Spleen (tissue), 7 donors: ENCODE measurements around the gene ZFX.

ENCODE experiments used
- POLR2A ChIP-seq, 3 donors: fragments of 450-650 bp; IDR thresholded peaks; one replicate each; pipeline ENCODE4 v1.5.1; 2017; ENCODE audit warnings: antibody characterized with exemption in 3 of 3, mild to moderate bottlenecking in 1 of 3
- POLR2AphosphoS5 ChIP-seq, 3 donors: sonication (generic); formaldehyde crosslinking; IDR thresholded peaks; one replicate each; pipeline ENCODE4 v1.5.1; 2017; ENCODE audit warnings: antibody characterized with exemption in 3 of 3
- TF ChIP-seq, protein P1 (sequence below), 11 experiments: fragments of 200-600 bp in 7 of 11; fragments of 450-650 bp in 4 of 11; sonication (generic) in 4 of 11; IDR thresholded peaks in 8 of 11; conservative IDR thresholded peaks in 3 of 11; 1 replicate in 7 of 11; 2 replicates in 4 of 11; pipeline versions ENCODE4 v1.4.0 to v1.8.0; 2016 to 2021; ENCODE audit warnings: antibody characterized with exemption in 11 of 11, inconsistent platforms in 4 of 11, mild to moderate bottlenecking in 1 of 11
- donor health status: DM: no; HTN: no; CAD: no; lungs with moderate emphysema.
- donor health status: DM: no; HTN: no; CAD: no.
- donor health status: DM: no; HTN: no; CAD: no.

GRCh38 chrX:24137192-24137591 is 12.3 kb upstream of the ZFX start:
- TF ChIP-seq, protein P1, sequence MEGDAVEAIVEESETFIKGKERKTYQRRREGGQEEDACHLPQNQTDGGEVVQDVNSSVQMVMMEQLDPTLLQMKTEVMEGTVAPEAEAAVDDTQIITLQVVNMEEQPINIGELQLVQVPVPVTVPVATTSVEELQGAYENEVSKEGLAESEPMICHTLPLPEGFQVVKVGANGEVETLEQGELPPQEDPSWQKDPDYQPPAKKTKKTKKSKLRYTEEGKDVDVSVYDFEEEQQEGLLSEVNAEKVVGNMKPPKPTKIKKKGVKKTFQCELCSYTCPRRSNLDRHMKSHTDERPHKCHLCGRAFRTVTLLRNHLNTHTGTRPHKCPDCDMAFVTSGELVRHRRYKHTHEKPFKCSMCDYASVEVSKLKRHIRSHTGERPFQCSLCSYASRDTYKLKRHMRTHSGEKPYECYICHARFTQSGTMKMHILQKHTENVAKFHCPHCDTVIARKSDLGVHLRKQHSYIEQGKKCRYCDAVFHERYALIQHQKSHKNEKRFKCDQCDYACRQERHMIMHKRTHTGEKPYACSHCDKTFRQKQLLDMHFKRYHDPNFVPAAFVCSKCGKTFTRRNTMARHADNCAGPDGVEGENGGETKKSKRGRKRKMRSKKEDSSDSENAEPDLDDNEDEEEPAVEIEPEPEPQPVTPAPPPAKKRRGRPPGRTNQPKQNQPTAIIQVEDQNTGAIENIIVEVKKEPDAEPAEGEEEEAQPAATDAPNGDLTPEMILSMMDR (IDR thresholded peaks at IDR 0.05 in 8 of 11, conservative IDR thresholded peaks at IDR 0.05 in 3 of 11), result no peak
- TF ChIP-seq POLR2A (IDR thresholded peaks at IDR 0.05) (no peak), POLR2AphosphoS5 (IDR thresholded peaks at IDR 0.05) (no peak)
